ENCODE data around the gene DPP4. TPM values are rescaled to one million over a fixed set of nuclear protein-coding genes. Genes with fewer than 3 reads are reported as not detected.

The DPP4 gene
- polyA plus RNA-seq, 3 donors, result 0.46 TPM; not detected in 2

DNA sequence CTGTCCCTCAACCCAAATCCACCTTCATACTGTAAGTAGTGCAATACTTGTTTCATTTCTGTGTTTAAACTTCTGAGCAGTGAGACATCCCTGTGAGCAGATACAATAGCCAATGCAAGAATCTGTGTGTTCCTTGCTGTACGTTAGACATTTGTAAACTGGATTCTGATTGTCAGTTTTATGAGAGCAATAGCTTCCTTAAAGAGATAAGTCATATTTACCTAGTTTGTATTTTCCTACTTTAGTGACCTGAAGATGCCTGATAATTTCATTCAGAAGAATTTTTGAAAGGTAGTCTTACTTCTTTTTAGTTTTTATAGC lies 90.7 kb downstream of the DPP4 start:
- Mint-ChIP-seq H3K4me3 (no peak overlapping the region), H3K36me3 (no peaks in the 10 kb centered on the region), H3K9me3 (no peaks in the 10 kb centered on the region), H3K27ac (no peak overlapping the region), H3K4me1 (peaks cover 5% of the 10 kb centered on the region), H3K27me3 (ENCODE audit: low read depth in 3 of 3) (peaks cover 0 to 4% (median 0%) of the 10 kb centered on the region in 3 donors)
- H3K79me2 ChIP-seq (ENCODE audit: insufficient read depth, low read length), result no peaks in the 10 kb centered on the region
- no peaks in the 10 kb centered on the region for H3K9me3 ChIP-seq (replicated peaks in 1 of 2; ENCODE audit: control insufficient read depth in 1 of 2, insufficient read depth in 1 of 2, low read length in 2 of 2)
- no peak for DNase-seq
- H3K27me3 ChIP-seq (ENCODE audit: control insufficient read depth in 2 of 2, insufficient read depth in 2 of 2, low read length in 2 of 2), result no peaks in the 10 kb centered on the region
- no peak overlapping the region for H2AFZ ChIP-seq (ENCODE audit: insufficient read depth, low read depth, low read length, poor library complexity, severe bottlenecking)
- H3K9ac ChIP-seq (ENCODE audit: insufficient read depth, low read length, poor library complexity, severe bottlenecking), result no peak overlapping the region
- no peaks in the 10 kb centered on the region for H4K20me1 ChIP-seq (ENCODE audit: insufficient read depth, low read length)
- no CpG with 5 or more reads among the region's 1 CpG for WGBS (ENCODE audit: insufficient coverage)
- TF ChIP-seq, protein P1, sequence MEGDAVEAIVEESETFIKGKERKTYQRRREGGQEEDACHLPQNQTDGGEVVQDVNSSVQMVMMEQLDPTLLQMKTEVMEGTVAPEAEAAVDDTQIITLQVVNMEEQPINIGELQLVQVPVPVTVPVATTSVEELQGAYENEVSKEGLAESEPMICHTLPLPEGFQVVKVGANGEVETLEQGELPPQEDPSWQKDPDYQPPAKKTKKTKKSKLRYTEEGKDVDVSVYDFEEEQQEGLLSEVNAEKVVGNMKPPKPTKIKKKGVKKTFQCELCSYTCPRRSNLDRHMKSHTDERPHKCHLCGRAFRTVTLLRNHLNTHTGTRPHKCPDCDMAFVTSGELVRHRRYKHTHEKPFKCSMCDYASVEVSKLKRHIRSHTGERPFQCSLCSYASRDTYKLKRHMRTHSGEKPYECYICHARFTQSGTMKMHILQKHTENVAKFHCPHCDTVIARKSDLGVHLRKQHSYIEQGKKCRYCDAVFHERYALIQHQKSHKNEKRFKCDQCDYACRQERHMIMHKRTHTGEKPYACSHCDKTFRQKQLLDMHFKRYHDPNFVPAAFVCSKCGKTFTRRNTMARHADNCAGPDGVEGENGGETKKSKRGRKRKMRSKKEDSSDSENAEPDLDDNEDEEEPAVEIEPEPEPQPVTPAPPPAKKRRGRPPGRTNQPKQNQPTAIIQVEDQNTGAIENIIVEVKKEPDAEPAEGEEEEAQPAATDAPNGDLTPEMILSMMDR (IDR thresholded peaks at IDR 0.05), result no peak
- H3K36me3 ChIP-seq (replicated peaks in 1 of 2; ENCODE audit: control insufficient read depth in 1 of 2, insufficient read depth in 2 of 2, low read length in 2 of 2), result no peaks in the 10 kb centered on the region
- H3K4me2 ChIP-seq (replicated peaks; ENCODE audit: extremely low read depth, low read length, poor library complexity, severe bottlenecking), result no peak overlapping the region
- no peak overlapping the region for H3K27ac ChIP-seq (ENCODE audit: low read depth in 1 of 2, low read length in 2 of 2)
- no peak overlapping the region for H3K4me3 ChIP-seq (replicated peaks in 1 of 3; ENCODE audit: low read depth in 2 of 3, low read length in 3 of 3)
- peaks cover 4 to 6% of the 10 kb centered on the region in 2 donors for H3K4me1 ChIP-seq (ENCODE audit: control insufficient read depth in 1 of 2, insufficient read depth in 2 of 2, low read length in 2 of 2)
- intact Hi-C loops (cut with micrococcal nuclease), result no loop called here

DNA sequence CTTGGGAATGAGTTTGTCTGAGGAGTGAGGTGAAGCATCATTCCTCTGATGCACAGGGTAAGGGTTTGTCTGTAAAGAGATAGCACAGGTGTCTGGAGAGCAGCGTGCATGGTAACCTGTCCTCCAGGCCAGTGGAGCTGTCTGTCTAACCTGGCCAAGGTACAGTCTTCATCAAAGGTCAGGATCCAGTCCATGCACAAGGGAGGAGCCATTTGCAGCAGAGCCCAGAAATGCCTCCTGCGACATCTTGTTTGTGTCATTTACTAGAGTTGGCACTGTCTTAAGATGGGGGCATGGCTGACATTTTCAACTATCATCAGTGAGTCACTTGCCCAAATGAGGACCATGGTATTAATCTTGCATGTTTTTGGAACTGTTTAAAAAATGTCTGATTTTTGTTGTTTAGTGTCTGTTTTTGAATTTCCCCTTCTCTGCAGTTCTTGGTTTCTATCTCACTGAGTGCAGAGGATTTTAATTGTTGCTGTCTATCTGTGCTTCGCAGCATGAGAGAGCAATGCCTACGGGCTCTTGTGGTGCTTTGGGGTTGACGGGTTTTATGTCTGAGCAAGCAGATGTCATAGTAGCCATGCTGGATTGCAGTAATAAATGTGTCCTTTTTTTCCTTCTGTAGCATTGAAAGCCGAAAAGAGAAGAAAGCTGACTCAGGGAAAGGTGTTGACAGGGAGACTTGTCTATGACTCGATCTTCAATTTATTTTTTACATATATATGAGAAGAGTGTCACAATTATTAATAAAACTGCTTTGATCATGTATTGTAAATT lies 91.3 kb downstream of the DPP4 start:
- H3K27me3 Mint-ChIP-seq (ENCODE audit: low read depth in 3 of 3), result peaks cover 0 to under 1% (median 0%) of the 10 kb centered on the region in 3 donors
- no peak overlapping the region for H3K4me3 Mint-ChIP-seq
- Histone ChIP-seq H3K79me2 (ENCODE audit: insufficient read depth, low read length) (no peaks in the 10 kb centered on the region), H3K36me3 (replicated peaks in 1 of 2; ENCODE audit: control insufficient read depth in 1 of 2, insufficient read depth in 2 of 2, low read length in 2 of 2) (no peaks in the 10 kb centered on the region), H3K9me3 (replicated peaks in 1 of 2; ENCODE audit: control insufficient read depth in 1 of 2, insufficient read depth in 1 of 2, low read length in 2 of 2) (no peaks in the 10 kb centered on the region), H3K4me3 (replicated peaks in 1 of 3; ENCODE audit: low read depth in 2 of 3, low read length in 3 of 3) (no peak overlapping the region), H3K4me1 (ENCODE audit: control insufficient read depth in 1 of 2, insufficient read depth in 2 of 2, low read length in 2 of 2) (peaks cover 4 to 6% of the 10 kb centered on the region in 2 donors), H4K20me1 (ENCODE audit: insufficient read depth, low read length) (no peaks in the 10 kb centered on the region), H3K27ac (ENCODE audit: low read depth in 1 of 2, low read length in 2 of 2) (no peak overlapping the region), H2AFZ (ENCODE audit: insufficient read depth, low read depth, low read length, poor library complexity, severe bottlenecking) (no peak overlapping the region), H3K9ac (ENCODE audit: insufficient read depth, low read length, poor library complexity, severe bottlenecking) (no peak overlapping the region), H3K27me3 (ENCODE audit: control insufficient read depth in 2 of 2, insufficient read depth in 2 of 2, low read length in 2 of 2) (no peaks in the 10 kb centered on the region), H3K4me2 (replicated peaks; ENCODE audit: extremely low read depth, low read length, poor library complexity, severe bottlenecking) (no peak overlapping the region)
- intact Hi-C loops (cut with micrococcal nuclease), result no loop called here
- DNase-seq, result no peak
- peak overlapping the region in 1 of 7 donors; percentile 27 for H3K27ac Mint-ChIP-seq
- peaks cover 5% of the 10 kb centered on the region for H3K4me1 Mint-ChIP-seq
- no peaks in the 10 kb centered on the region for H3K9me3 Mint-ChIP-seq
- WGBS (ENCODE audit: insufficient coverage), result 94% methylated on average over 4 of the region's 7 CpGs
- no peaks in the 10 kb centered on the region for H3K36me3 Mint-ChIP-seq
- TF ChIP-seq, protein P1 (IDR thresholded peaks at IDR 0.05), result no peak

All from CD14-positive monocyte (primary cell).